ENCODE measurements around the gene LRRC4C. TPM values are rescaled to one million over a fixed set of nuclear protein-coding genes. Genes with fewer than 3 reads are reported as not detected.

Gene LRRC4C
- total and polyA plus RNA-seq, 2 experiments from 2014 or later: not detected

DNA sequence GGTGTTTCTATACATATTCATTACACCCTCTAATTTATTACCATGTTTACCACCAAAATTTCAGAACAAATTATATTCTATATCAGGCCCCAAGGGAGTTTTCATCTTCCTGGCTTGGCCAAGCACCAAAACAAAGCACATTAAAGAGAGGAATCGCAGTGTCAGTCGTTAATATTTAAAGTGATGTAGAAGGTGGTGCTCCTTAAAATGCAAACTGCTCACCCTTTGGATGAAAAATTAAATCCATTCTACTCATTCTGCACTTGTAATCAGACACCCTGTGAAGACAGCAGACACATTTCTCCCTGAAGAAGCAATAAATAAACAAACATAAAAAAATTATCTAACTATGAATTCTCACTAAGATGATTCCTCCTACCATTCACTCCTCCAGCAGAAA, 113.4 kb downstream of the LRRC4C start:
- Histone ChIP-seq H3K79me2 (ENCODE audit: insufficient read depth) (no peaks in the 10 kb centered on the region), H3K36me3 (ENCODE audit: low read depth) (no peaks in the 10 kb centered on the region), H2AFZ (no peak overlapping the region), H4K20me1 (ENCODE audit: insufficient read depth) (no peaks in the 10 kb centered on the region), H3K27me3 (replicated peaks; ENCODE audit: insufficient read depth) (no peaks in the 10 kb centered on the region), H3K9me2 (ENCODE audit: insufficient read depth) (no peaks in the 10 kb centered on the region), H3K27ac (no peak overlapping the region), H3F3A (ENCODE audit: insufficient read depth) (no peaks in the 10 kb centered on the region), H3K9me3 (ENCODE audit: low read depth) (no peaks in the 10 kb centered on the region), H3K4me1 (ENCODE audit: insufficient read depth) (no peaks in the 10 kb centered on the region), H3K9ac (no peak overlapping the region), H3K4me2 (ENCODE audit: unreplicated experiment) (no peak overlapping the region), H3K4me3 (no peak overlapping the region)
- 53 to 59% methylated on average over 2 of the region's 2 CpGs for WGBS, 2 experiments (ENCODE audit: low coverage in 1 of 2, low lambda C conversion rate in 2 of 2, missing lambda C conversion rate in 2 of 2)
- no peak for DNase-seq
- TF ChIP-seq EZH2phosphoT487 (IDR thresholded peaks at IDR 0.05; ENCODE audit: insufficient read depth, low read depth) (no peak), EZH2 (IDR thresholded peaks at IDR 0.05; ENCODE audit: insufficient read depth, poor library complexity, severe bottlenecking) (no peak)
- in situ Hi-C loops (cut with MboI): no loop called here

DNA sequence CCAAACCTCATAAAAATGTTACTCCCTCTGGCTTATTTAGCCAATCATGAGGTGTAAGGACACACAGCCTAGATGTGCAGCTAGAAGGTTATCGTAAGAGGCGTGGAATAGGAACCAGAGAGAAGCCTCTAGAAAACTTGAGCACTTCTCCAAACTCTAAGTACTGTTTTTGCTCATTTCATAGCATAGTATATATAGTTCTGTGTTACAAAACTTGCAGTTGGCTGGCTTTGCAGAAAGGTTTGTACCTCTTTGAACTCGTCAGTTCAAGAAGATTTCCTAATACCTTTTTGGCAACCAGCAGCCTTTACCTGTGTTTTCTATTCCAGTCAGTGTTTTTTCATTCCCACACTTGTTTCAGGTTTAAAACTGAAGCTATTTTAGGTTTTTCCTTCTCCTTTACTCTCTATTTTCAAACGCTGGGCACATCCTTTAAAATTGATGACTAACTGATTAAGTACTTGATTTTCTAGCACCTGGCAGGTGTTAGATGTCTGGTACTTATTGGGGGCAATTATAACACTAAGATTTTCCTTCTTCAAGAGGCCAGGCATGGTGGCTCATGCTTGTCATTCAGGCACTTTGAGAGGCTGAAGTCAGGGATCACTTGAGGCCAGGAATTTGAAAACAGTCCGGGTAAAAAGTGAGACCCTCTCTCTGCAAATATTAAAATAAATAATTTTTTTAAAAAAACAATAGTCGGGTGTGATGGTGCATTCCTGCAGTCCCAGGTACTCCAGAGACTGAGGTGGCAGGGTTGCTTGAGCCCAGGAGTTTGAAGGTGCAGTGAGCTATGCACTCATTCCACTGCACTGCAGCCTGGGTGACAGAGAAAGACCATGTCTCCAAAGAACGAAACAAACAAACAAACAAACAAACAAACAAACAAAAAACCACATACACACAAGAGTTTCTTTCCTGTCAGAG, 125.2 kb downstream of the LRRC4C start:
- H3K4me3 ChIP-seq: no peak overlapping the region
- no peaks in the 10 kb centered on the region for H3F3A ChIP-seq (ENCODE audit: insufficient read depth)
- no peaks in the 10 kb centered on the region for H3K79me2 ChIP-seq (ENCODE audit: insufficient read depth)
- no peaks in the 10 kb centered on the region for H4K20me1 ChIP-seq (ENCODE audit: insufficient read depth)
- H3K9me2 ChIP-seq (ENCODE audit: insufficient read depth): no peaks in the 10 kb centered on the region
- no peak for TF ChIP-seq EZH2phosphoT487 (IDR thresholded peaks at IDR 0.05; ENCODE audit: insufficient read depth, low read depth)
- no peak for TF ChIP-seq EZH2 (IDR thresholded peaks at IDR 0.05; ENCODE audit: insufficient read depth, poor library complexity, severe bottlenecking)
- no peak overlapping the region for H2AFZ ChIP-seq
- no peaks in the 10 kb centered on the region for H3K36me3 ChIP-seq (ENCODE audit: low read depth)
- no peak overlapping the region for H3K9ac ChIP-seq
- 21 to 25% methylated on average over 7 of the region's 7 CpGs for WGBS, 2 experiments (ENCODE audit: low coverage in 1 of 2, low lambda C conversion rate in 2 of 2, missing lambda C conversion rate in 2 of 2)
- no peaks in the 10 kb centered on the region for H3K9me3 ChIP-seq (ENCODE audit: low read depth)
- H3K27me3 ChIP-seq (replicated peaks; ENCODE audit: insufficient read depth): no peaks in the 10 kb centered on the region
- no peaks in the 10 kb centered on the region for H3K4me1 ChIP-seq (ENCODE audit: insufficient read depth)
- no peak for DNase-seq
- in situ Hi-C loops (cut with MboI): no loop called here
- no peak overlapping the region for H3K27ac ChIP-seq
- no peak overlapping the region for H3K4me2 ChIP-seq (ENCODE audit: unreplicated experiment)

DNA sequence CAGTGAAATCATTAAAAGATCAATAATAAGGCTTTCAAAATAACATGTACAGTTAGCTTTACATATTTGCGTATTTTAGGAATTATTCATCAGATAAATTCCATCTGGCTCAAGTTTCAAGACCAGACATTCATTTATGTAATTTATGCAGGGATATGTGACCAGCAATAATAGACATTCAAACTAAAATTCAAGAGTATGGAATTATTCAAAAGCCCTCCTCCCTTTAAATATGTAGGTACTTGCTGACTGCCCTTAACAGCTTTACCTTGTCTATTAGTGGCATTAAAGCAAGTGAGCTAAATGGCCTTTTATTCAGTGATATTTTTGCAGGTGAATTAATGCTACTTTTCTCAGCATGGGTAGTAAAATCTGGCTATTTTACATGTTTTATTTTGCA, 126.1 kb downstream of the LRRC4C start:
- H3K36me3 ChIP-seq (ENCODE audit: low read depth): no peaks in the 10 kb centered on the region
- H4K20me1 ChIP-seq (ENCODE audit: insufficient read depth): no peaks in the 10 kb centered on the region
- no peak for TF ChIP-seq EZH2 (IDR thresholded peaks at IDR 0.05; ENCODE audit: insufficient read depth, poor library complexity, severe bottlenecking)
- TF ChIP-seq EZH2phosphoT487 (IDR thresholded peaks at IDR 0.05; ENCODE audit: insufficient read depth, low read depth): no peak
- H2AFZ ChIP-seq: no peak overlapping the region
- H3K9ac ChIP-seq: no peak overlapping the region
- H3K4me3 ChIP-seq: no peak overlapping the region
- H3F3A ChIP-seq (ENCODE audit: insufficient read depth): no peaks in the 10 kb centered on the region
- no peak overlapping the region for H3K27ac ChIP-seq
- H3K9me3 ChIP-seq (ENCODE audit: low read depth): no peaks in the 10 kb centered on the region
- no peaks in the 10 kb centered on the region for H3K79me2 ChIP-seq (ENCODE audit: insufficient read depth)
- H3K9me2 ChIP-seq (ENCODE audit: insufficient read depth): no peaks in the 10 kb centered on the region
- DNase-seq: no peak
- in situ Hi-C loops (cut with MboI): no loop called here
- no peaks in the 10 kb centered on the region for H3K4me1 ChIP-seq (ENCODE audit: insufficient read depth)
- H3K27me3 ChIP-seq (replicated peaks; ENCODE audit: insufficient read depth): no peaks in the 10 kb centered on the region
- 8% methylated on average over 1 of the region's 1 CpG for WGBS, 2 experiments (ENCODE audit: low coverage in 1 of 2, low lambda C conversion rate in 2 of 2, missing lambda C conversion rate in 2 of 2)
- H3K4me2 ChIP-seq (ENCODE audit: unreplicated experiment): no peak overlapping the region

DNA sequence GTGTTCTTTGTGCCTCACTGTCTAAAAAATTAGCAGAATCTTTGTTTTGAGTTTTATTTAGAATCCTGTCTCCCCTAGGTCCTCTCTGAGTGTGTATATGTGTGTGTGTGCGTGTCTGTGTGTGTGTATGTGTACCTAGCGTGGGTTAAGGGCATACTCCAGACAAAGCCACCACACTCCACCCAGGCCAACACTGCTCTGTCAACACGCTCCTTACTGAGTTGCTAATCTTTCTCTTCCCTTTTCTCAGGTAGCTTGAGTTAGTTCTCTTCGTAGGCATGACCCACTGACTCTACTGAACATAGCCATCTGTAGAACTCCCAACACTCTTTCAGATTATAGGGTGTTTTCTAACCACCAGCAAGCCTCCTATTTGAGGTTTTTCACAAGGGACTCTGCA, 131.1 kb downstream of the LRRC4C start:
- in situ Hi-C loops (cut with MboI): no loop called here
- Histone ChIP-seq H3K4me1 (ENCODE audit: insufficient read depth) (no peaks in the 10 kb centered on the region), H2AFZ (no peak overlapping the region), H3F3A (ENCODE audit: insufficient read depth) (no peaks in the 10 kb centered on the region), H3K36me3 (ENCODE audit: low read depth) (no peaks in the 10 kb centered on the region), H3K27ac (no peak overlapping the region), H4K20me1 (ENCODE audit: insufficient read depth) (no peaks in the 10 kb centered on the region), H3K4me3 (no peak overlapping the region), H3K9me3 (ENCODE audit: low read depth) (no peaks in the 10 kb centered on the region), H3K9ac (no peak overlapping the region), H3K79me2 (ENCODE audit: insufficient read depth) (no peaks in the 10 kb centered on the region), H3K4me2 (ENCODE audit: unreplicated experiment) (no peak overlapping the region), H3K27me3 (replicated peaks; ENCODE audit: insufficient read depth) (no peaks in the 10 kb centered on the region), H3K9me2 (ENCODE audit: insufficient read depth) (no peaks in the 10 kb centered on the region)
- TF ChIP-seq EZH2 (IDR thresholded peaks at IDR 0.05; ENCODE audit: insufficient read depth, poor library complexity, severe bottlenecking) (no peak), EZH2phosphoT487 (IDR thresholded peaks at IDR 0.05; ENCODE audit: insufficient read depth, low read depth) (no peak)
- DNase-seq: no peak
- WGBS, 2 experiments (ENCODE audit: low coverage in 1 of 2, low lambda C conversion rate in 2 of 2, missing lambda C conversion rate in 2 of 2): 1 to 7% methylated on average over 4 of the region's 4 CpGs
